NCI-H69 (cell line): ENCODE measurements around the gene SNX14.
"Not testable (repeated sequence)": the region's sequence is repeated elsewhere in the genome, so short reads cannot be mapped to it uniquely, and the experiment has no call there.

Experiments
- DNase-seq: peaks from one replicate; lab custom pipeline; 2025; lab: John Stamatoyannopoulos, UW

Gene SNX14

DNA sequence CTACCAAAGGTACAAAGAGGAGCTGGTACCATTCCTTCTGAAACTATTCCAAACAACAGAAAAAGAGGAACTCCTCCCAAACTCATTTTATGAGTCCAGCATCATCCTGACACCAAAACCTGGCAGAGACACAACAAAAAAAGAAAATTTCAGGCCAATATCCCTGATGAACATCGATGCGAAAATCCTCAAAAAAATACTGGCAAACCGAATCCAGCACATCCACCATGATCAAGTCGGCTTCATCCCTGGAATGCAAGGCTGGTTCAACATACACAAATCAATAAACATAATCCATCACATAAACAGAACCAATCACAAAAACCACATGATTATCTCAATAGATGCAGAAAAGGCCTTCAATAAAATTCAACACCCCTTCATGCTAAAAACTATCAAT is 10.8 kb downstream of the SNX14 start:
- DNase-seq: not testable (repeated sequence)

DNA sequence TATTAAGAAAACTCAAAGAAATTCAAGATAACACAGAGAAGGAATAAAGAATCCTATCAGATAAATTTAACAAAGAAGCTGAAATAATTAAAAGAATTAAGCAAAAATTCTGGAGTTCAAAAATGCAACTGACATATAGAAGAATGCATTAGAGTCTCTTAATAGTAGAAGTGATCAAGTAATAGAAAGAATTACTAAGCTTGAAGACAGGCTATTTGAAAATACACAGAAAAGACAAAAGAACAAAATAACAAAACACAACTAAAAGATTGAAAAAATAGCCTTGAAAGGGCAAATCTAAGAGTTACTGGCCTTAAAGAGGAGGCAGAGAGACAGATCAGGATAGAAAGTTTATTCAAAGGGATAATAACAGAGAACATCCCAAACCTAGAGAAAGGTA is 12.1 kb downstream of the SNX14 start:
- no peak for DNase-seq

DNA sequence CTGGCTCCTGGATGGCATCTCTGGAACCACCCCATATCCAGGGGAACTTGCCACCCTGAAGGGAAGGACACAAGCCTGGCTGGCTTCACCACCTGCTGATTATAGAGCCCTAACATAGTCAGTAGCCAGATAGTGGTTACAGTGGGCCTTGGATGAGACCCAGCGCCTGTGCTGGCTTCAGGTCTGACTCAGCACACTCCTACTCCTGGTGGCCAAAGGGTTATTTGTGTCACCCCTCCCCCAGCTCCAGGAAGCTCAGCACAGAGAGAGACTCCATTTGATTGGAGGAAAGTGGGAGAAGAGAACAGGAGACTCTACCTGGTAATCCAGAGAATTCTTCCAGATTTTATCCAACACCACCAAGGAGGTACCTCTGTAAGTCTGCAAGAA is 12.8 kb downstream of the SNX14 start:
- peak; percentile 61 for DNase-seq

DNA sequence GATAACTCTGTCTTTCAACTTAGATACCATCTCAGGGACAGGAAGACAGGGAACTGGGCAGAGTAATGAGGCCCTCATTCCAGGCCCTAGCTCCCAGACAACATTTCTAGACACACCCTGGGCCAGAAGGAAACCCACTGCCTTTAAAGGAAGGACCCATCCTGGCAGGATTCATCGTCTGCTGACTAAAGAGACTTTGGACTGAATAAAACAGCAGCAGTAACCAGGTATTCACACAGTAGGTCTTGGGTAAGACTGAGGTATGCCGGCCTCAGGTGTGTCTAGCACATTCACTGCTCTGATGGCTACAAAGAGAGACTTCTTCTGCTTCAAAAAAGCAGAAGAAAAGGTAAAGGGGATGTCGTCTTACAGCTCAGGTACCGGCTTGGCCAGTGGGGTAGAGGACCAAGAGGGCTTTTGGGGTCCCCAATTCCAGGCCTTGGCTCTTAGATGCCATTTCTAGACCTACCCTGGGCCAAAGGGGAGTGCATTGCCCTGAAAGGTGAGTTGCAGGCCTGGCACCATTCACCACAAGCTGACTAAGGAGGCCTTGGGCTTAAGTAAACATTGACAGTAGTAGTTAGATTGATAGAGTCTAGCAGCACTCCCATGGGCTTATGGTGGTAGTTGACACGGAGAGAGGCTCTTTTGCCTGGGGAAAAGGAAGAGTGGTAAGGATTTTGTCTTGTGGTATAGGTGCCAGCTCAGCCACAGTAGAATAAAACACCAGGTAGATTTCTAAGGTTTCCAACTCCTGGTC is 13.4 kb downstream of the SNX14 start:
- DNase-seq: peak; percentile 74

DNA sequence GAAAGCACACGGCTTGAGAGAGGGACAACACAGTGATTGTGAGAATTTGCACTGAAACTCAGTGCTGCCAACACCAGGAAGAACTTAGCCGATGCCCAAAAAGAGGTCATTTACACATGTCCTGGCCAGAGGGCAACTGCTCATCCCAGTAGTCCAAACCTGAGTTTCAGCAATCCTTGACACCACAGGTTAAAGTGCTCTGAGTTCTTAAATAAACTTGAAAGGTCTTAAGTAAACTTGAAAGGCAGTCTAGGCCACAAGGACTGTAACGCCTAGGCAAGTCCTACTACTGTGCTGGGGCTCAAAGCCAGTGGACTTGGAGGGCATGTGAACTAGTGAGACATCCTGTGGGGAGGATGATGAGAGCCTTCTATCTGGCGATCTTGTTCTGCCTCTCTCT is 14.1 kb downstream of the SNX14 start:
- DNase-seq: no peak

DNA sequence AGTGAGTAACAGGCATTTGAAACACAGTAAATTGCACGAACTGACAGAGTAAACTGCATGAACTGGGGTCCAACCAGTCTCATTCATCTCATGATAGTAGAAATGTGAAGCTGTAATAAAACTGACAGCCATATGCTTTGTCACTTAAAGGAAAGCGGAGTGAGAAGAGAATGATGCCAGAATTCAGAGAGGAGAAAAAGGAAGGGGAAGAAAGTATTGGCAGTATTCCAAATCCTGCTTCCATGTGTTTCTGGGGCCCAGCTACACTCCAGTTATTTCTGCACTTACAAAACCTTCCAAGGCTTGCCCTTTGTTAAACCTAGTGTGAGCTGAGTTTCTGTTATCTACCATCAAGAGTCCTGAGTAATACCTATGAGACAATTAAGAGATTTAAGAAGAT is 17.2 kb downstream of the SNX14 start:
- peak; percentile 61 for DNase-seq

DNA sequence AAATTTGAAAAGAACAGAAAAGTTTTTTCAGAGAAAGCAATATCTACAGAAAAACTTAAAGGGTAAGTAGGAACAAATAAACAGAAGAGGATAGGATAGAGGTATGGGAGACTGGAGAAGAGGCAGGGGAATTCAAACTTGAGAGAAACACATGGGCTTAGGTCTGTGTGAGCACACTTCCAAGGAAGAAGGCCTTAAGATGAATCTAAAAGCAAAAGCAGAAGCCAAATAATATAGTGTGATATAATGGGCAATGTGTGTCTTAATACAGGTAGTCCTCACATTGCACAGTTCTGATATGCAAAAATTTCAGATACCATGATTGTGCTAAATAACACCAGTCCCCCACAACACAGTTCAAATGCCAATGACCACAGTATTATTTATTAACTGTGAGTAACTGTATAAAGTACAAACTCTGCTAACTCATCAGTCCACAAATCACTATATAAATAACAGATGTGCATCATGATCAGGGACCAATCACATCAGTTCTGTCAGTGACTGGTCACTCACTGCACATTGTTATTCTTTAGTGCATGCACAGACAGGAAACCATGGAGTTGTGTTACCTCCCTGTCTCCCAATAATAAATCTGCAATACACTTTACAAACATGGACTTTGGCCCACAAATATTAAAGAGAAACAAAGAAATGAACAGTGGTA is 18.6 kb downstream of the SNX14 start:
- DNase-seq: peak; percentile 31

DNA sequence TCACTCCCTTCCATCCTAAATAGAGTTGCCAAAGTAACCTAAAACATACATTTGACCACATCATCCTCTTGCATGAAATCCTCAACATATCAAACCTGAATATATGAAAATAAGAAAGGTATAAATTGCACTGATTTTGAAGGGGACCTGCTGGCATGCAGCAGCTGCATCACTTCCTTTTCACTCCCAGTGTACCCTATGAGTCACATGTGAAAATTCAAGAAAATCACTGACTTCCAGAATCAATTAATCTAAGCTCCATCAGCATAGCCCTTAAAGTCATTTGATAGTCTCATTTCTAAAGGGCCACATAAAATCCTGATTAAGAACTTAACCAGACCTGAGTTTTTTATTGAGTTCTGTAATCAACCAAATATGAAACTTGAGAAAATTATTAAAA is 24.3 kb downstream of the SNX14 start:
- DNase-seq: no peak

DNA sequence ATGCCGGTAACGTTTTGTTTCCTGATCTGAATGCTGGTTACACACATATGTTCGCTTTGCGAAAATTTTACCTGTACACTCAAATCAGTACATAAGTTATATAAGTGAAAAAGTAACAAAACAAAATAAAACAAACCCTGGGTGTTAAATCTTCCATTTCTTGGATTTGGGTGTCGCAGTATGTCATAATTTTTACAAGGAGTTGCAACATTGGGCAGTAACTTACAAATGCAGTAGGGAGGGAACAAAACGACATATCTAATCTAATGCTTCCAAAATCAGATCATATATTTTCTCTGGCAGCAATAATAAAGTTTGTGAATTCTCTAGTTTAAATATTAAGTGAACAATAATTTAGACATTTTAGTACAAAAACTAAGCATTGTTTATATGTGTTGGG is 25.2 kb downstream of the SNX14 start:
- DNase-seq: no peak

DNA sequence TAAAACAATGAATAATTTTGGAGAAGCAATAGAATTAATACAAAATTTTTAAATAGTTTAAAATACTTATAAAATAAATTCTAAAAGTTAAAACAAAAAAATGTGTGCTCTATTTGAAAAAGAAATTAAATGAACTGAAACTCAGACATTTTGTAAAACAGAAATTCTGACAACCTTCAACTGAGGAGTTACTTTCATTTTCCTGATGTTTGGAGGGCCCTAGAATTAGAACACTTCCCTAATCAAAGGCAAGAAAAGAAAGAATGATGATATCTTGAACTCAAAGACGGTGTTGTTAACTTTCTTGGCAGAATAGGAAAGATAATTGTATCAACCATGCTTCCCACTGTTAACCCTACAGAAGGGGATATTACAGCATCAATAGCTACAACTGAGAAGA is 27.9 kb downstream of the SNX14 start:
- no peak for DNase-seq

DNA sequence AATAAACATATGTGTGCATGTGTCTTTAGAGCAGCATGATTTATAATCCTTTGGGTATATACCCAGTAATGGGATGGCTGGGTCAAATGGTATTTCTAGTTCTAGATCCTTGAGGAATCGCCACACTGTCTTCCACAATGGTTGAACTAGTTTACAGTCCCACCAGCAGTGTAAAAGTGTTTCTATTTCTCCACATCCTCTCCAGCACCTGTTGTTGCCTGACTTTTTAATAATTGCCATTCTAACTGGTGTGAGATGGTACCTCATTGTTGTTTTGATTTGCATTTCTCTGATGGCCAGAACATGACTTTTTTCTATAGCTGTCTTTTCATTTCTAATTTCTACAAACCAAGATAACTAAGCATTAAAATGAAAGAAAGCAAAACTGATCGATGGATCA is 29.4 kb downstream of the SNX14 start:
- DNase-seq: not testable (repeated sequence)

DNA sequence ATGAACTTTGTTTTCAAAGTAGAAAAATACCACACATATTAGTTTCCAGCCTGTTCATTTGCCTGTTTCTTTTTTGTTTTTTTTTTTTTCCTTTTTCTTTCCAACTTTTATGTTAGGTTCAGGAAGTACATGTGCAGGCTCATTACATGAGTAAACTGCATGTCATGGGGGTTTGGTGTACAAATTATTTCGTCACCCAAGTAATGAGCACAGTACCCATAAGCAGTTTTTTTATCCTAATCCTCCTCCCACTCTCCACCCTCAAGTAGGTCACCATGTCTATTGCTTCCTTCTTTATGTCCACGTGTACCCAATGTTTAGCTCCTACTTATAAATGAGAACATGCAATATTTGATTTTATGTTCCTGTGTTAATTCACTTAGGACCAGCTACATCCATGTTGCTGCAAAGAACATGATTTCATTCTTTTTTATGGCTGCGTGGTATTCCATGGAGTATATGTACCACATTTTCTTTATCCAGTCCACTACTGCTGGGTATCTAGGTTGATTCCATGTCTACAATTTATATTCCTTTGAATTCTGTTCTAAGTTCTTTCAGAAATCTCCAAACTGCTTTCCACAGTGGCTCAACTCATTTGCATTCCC is 31.8 kb downstream of the SNX14 start:
- DNase-seq: no peak

DNA sequence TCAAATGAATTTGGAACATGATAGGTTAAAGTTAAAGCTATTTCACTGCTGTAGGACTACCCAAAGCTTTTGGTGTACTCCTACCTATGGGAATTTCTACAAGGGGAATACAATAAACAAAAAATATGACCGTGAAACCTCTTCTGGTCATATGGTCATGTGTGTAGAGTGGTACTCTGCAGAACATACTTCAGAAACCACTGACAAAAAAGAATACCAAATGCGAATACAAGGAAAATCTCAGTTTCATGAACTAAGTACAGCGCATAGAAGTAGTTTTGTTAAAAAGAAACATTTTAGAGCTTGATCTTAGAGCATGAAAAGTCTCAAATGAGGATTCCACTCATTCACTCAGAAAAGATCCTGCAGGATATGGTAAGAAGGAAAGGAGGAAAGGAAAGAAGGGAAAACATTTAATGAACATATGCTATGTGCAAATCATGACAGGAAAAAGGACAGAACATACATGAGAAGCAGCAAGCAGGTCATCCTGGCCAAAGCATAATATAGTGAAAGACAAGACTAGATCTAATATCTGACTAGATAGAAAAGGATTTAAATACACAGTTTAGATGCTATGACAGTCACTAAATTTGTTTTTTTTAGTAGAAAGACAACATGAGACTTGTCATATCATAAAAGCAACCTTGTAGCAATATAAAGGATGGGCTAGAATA is 36.5 kb downstream of the SNX14 start:
- DNase-seq: no peak

DNA sequence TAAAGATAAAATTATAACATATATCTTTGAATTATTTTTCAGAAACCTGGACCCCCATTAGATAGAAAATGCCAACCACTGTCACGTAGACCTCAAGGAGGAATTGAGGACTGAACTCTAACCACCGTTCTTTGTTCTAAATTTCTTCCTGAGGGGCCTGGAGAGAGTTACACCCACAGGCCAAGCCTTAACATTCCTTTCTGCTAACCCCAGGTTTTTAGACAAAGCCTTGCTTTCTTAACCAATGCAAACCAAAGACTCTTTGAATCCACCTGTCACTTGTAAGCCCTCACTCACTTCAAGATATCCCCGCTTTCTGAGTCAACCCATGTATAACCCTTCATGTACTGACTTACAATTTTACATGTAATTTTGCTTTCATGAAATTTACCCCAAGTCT is 41.0 kb downstream of the SNX14 start:
- no peak for DNase-seq

DNA sequence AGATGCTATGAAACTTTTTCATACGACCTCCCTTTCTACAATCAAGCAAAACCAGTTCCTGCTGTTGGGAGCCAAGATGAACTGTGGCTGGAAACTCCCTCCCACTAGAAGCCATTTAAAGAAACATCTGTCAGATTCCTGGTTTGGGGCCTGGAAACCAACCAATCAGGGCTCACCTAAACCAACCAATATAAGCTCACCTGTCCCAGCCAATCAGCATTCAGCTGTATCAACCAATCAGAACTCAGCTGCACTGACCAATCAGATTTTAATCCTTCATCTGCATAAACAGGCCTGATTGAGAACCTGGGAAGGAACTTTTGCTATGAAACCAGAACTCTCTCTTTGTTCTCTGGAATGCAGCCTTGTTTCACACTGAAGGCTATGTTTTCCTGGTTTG is 42.4 kb downstream of the SNX14 start:
- DNase-seq: peak; percentile 14

DNA sequence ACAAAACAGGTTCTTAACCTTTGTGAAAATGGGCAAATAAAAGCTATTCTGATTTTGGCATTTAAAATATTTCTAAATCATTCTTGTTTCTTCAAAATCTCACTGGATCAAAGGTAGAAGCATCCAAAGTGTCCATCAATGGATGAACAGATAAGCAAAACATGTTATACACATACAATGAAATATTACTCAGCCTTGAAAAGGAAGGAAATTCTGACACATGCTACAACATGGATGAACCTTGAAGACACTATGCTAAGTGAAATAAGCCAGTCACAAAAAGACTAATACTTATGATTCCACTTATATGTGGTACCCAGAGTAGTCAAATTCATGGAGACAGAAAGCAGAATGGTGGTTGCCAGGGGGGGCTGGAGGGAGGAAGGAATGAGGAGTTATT is 45.9 kb downstream of the SNX14 start:
- DNase-seq: no peak

DNA sequence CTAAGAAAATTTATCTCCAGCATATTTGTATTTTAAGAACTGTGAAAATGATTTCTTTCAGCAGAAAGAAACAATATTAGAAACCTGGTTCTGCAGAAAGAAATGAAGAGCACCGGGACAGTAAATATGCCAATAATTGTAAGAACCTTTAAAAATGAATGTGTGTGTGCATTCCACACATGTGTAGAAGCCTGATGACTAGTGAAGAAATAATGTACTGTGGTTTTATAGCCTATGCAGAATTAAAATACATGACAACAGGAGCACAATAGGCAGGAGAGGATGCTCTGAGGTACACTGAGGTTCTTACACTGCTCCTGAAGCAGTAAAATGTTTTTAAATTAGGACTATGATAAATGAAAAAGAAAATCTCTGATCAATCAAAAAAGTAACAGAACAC is 48.9 kb downstream of the SNX14 start:
- no peak for DNase-seq

DNA sequence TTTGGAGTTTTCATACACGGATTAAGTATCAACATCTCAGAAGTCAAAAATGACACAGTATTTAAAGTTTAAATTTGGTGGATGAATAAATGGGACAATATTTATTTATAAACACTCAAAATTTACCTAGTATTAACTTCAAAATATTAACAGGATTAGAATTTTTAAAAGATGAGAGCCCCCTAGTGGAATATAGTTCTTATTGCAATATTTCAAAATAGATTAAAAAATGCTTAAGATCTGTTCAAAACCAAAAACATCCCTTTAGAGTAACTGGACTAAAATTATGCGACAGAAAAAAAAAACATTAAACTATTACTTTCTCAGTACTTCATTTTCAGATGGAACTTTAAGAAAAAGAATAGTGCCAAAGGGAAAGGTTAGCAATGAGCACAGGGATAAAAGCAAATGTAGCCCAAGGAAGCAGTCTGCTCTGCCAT is 56.6 kb downstream of the SNX14 start:
- peak; percentile 8 for DNase-seq

DNA sequence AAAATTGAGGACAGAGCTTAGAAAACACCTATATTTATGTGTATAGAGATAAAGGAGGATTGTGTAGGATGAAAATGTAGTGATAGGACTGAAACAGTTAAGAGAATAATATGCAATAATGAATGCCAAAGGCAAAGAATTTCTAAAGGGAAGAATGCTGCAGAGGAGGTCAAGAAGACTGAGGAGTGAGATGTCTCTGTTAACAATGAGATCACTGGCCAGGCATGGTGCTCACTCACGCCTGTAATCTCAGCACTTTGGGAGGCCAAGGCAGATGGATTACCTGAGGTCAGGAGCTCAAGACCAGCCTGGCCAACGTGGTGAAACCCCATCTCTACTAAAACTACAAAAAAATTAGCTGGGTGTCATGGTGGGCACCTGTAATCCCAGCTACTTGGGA is 69.4 kb downstream of the SNX14 start:
- not testable (repeated sequence) for DNase-seq

DNA sequence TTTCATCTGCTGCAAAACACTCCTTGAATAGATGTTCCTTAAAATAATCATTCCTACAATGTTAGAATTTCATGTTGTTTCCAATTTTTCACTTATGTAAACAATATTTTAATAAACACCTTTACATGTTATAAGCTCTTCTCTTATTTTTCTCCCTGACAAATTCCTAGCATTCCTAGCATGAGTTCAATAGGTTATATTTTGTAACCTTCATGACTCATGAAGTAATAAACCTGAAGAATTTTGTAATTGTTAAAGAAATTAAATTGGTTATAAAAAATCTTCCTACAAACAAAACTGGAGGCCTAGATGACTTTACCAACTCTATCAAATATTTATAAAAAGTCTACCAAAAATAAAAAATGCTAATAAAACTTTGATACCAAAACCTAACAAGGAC is 77.5 kb downstream of the SNX14 start:
- DNase-seq: no peak

DNA sequence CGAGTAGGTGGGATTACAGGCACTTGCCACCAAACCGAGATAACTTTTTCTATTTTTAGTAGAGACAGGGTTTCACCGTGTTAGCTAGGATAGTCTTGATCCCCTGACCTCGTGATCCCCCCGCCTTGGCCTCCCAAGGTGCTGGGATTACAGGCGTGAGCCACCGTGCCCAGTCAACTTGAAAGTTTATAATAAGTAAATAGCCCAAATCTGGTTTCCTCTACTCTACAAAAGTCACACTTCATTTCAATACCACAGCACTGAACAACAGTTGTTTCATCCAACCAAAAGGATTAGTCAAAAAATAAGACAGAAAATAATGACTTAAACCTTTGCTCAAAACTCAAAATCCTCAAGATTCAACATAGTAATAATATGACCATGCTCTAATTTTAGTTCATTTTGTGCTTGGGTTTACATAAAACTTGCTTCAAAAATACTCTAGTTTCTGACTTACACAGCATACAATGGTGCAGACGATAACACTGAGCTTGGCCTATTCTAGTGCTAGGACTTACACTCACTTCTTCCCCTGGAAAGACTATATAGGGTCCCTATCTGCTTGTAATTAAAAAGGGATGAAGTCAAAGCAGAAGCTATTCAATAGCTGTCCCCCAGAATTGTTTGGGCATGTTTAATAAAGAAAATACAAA is 87.1 kb downstream of the SNX14 start:
- DNase-seq: no peak

DNA sequence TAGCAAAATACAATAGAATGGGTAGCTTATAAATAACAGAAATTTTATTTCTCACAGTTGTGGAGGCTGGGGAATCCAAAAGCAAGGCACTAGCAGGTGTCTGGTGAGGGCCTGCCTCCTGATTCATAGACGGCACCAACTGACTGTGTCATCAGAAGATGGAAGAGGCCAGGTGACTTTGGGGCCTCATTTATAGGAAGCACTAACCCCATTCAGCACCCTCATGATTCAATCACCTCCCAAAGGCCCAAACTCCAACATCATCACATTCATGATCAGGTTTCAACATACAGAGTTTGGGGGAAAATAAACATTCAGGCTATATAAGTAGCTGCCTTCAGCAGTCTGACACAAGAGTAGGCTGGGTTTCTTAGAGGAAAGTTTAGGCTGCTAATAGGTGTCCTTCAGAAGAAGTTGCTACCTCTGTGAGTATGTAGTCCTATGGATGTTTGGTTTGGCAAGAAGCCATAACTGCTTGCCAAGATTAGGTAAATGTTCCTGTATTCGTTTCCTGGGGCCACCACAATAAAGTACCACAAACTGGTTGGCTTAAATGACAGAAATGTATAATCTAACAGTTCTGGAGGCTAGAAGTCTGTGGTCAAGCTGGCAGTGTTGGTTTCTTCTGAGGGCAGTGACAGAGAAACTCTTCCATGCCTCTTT is 94.9 kb downstream of the SNX14 start:
- DNase-seq: peak; percentile 83
